Right forelimb (tissue), 1 donor: ENCODE results near the gene RUFY4.
"Not testable (repeated sequence)": the region's sequence is repeated elsewhere in the genome, so short reads cannot be mapped to it uniquely, and the experiment has no call there.

Source experiments
- DNase-seq: peaks from one replicate; pipeline ENCODE4 v3.0.0-alpha.2; 2018

Gene RUFY4

DNA sequence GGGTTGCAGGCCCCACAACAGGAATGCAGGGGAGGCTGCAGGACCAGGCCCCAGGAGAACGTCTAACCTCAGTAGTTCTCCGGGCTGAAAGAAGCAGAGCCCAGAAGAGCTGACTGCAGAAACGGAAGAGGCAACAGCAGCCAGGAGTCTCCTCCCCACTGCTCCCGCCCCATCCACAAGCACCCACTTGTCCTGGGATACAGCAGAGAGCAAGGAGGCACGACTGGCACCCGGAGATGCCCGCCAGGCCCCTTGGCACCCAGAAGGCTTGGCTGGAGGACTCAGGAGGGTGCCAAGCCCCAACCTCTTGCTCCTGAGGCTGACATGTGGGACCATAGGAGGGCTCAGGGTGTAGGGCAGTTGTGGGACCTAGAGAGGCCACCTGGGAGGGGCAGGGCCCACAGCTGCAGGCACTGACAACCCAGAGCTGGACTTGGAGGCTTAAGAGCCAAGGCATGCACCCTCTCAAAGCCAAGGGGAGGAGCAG is 37.2 kb upstream of the RUFY4 start:
- peak; percentile 40 for DNase-seq

DNA sequence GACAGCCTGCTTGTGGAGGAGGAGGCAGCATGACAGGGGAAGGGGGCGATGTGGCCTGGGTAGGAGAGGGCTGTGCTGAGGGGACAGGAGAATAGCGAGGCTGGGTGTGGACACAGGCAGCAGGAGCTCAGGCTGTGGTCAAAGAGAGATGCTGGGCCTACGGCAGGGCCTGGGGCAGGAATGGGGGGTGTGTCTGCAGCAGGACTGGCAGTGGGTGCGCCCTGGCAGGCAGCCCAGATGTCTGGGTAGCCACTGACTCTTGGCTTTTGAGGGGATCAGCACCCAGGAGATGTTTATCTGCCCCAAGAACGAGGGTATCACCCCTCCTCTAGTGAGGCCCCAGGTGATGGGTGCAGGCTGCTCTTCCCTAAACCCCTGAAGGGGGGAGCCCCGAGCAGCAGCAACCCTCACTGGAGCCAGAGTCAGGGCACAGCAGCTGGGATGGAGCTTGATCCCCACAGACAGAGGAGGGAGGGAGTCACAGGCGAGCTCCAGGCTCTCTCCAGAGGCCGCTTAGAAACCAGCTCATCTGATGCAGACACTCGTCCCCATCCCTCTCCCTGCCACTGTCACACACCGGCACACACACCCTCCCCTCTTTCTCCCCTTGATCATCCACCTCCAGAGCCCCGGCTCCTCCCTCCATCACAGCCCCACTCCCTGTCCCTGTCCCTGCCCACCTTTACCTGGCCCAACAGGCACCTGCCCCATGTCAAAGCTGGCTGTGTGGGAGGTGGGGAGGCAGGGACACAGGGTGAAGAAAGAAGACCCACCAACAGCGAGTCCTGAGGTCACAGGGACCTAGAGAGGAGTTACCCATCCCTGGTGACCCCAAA is 36.5 kb upstream of the RUFY4 start:
- no peak for DNase-seq

- peak; percentile 43 for DNase-seq
Measured at GRCh38 chr2:218033208-218033589, 35.9 kb upstream of the RUFY4 start.

DNA sequence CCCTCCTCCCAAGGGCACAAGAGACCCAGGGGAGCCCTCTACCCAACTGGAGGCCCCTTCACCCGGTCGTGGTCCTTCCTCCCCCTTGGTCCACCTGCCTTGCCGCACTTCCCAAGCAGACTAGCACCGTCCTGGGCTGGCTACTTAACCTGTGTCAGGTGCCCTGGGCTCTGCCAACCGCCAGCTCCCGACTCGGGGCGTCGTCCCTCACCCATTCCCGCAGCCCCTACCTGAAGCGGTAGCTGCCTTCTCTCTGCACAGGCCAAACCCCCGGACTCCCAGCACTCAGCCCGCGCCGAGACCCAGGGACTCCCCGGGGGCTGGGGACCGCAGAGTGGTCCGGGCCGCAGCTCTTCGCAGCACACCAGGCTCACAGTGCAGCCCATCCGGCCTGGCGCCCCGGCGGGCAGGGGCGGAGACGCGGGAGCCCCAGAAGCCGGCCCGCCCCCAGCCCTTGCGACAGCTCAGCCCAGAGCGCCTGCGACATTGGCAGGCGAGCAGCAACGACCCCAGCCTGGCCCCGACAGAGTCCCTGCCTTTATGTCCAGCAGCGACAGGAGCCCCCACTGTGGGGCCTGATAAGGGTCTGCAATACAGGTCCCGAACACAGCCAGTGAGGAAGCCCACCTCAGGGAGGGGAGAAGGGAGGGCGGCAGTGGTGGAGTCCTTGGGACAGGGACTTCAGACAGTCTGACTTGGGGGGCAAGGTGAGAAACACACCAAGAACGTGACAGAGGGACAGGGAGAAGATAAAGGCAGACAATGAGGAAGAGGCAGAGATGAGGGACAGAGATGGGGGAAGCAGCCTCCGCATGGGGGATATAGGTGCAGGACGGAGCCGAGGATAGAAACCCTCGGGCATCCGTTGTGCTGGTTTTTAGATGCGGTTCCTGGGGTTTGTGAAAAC is 35.2 kb upstream of the RUFY4 start:
- peak; percentile 44 for DNase-seq

GRCh38 chr2:218034497-218035213 is 34.4 kb upstream of the RUFY4 start:
- DNase-seq: peak; percentile 79

DNA sequence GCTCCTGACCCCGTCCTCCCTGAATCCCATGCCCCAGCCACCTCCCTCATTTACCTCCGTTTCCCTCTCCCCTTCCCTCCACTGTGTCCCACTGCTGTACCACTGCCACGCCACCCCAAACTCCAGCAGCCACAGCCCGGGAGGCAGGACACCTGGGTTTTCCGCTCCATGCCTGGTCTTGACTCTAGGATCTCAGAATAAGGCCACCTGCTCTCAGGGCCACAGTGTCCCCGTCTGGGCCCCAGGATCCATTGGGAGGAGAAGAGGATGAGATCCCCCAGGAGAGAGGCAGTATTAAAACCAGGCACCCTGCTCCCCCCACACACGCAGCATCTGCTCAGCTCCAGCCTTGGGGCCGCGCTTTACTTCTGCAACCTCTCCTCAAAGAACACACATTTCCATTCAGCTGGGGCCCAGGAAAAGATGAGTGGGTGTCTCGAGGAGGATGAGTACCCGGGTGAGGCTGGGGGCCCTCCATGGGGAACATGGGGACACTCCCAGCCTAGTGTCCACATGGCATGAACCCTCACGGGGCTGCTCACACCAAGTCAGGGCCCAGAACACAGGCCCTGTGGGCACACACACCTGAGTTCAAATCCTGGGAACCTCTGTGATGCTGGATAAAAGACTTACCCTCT is 33.5 kb upstream of the RUFY4 start:
- no peak for DNase-seq

DNA sequence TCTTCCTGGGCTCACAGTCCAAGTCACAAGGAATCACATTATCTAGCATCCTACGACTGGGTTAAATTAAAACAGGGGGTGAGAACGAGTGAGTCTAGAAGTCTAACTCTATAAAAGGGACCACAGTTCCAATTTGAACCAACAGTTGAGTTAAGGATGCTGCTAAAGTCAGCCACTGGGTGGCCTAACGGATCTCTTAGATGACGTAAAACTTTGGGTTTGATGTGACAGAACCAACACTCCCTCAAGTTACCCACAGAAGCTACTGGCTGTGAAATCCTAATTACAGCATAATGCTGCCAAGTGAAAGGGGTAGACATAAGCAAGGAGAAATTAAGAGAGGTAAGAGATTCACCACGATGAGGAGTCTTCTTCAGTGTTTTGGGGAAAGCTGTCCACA is 32.7 kb upstream of the RUFY4 start:
- no peak for DNase-seq

- no peak for DNase-seq
Measured at GRCh38 chr2:218039171-218039570, 29.9 kb upstream of the RUFY4 start.

- DNase-seq: no peak
Measured at GRCh38 chr2:218040883-218041282, 28.2 kb upstream of the RUFY4 start.

DNA sequence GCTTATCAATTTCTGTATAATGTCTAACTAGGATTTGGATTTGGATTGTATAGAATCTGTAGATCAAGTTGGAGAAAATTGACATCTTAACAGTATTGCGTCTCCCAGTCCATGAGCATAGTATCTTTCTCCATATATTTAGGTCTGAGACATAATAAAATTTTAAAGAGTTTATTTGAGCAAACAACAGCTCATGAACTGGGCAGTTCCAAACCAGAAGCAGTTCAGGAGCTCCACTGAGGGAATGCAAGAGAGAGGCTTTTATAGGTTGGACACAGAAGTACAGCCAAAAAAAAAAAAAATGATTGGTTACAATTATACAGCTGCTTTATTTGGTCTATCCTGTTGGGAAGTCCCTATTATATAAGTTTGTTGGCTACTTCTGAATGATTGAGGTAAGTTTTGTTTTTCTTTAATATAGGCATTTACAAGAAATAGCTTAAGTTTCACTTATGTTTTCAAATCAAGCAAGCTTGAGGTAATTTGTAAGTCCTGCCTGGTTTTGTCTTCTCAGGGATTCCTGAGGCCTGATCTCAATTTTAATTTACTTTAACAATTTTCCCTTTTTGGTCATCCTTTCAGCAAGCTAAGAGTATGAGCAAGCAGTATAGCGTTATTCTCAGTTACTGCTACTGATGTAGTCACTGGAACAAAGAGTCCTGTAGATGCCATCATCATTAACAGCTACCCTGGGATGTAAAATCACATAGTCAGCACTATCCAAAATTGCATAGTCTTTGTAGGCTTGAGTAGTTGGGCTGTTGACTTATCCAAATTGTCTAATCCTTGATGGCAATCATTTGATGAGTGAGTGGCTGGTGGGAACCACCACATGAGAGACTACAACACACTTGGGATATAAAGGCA is 27.5 kb upstream of the RUFY4 start:
- no peak for DNase-seq

DNA sequence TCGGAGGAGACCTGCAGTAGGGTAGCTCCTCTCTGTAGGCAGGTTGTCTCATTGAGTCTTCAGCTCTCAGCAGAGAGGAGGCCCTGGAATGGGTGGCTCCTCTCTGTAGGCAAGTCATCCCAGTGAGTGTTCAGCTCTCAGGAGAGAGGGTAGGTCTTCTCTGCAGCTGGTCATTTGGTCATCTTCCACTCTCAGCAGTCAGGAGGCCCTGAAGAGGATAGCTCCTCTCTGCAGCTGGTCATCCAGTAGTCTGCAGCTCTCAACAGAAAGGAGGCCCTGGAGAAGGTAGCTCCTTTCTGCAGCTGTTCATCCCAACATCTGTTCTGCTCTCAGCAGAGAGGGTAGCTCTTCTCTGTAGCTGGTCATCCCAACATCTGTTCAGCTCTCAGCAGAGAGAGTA is 26.0 kb upstream of the RUFY4 start:
- DNase-seq: no peak

DNA sequence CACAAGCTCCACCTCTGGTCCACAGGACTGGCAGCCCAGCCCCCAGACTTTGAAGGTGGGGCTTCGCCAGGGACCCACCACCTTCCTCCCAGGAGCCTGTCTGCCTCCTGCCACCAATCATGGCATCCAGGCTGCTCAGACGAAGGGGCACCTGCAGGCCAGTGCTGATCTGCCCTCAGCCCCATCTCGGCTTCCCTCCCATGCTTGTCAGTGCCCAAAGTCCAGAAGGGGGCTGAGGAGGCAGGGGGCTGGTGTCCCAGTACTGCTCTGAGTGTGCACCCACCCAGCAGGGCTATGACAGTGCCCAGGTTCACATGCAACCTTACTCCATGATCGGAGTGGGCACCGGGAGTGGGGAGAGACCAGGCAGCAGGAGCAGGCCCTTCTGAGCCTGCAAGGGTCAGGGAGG is 25.3 kb upstream of the RUFY4 start:
- DNase-seq: no peak

DNA sequence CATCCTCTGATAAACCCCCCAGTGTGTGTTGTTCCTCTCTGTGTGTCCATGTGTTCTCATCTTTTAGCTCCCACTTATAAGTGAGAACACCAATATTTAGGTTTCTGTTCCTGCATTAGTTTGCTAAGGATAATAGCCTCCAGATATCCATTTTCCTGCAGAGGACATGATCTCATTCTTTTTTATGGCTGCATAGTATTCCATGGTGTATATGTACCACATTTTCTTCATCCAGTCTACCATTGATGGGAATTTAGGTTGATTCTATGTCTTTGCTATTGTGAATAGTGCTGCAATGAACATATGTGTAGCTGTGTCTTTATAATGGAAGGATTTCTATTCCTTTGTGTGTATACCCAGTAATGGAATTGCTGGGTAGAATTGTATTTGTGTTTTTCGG is 24.5 kb upstream of the RUFY4 start:
- not testable (repeated sequence) for DNase-seq

DNA sequence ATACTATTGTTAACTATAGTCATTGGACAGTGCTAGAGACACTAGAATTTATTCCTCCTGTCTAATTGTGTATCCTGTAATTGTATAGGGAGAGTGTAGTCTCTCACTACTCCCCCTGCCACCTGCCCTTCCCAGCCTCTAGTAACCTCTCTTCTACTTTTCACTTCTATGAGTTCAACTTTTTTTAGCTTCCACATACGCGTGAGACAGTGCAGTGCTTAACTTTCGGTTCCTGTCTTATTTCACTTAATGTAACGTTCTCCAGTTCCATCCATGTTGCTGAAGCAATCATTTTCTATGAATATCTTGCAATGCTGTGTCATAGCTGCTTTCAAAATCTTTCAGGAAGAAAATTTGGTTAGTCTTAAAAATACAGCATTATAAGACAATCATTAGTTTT is 22.8 kb upstream of the RUFY4 start:
- DNase-seq: no peak

DNA sequence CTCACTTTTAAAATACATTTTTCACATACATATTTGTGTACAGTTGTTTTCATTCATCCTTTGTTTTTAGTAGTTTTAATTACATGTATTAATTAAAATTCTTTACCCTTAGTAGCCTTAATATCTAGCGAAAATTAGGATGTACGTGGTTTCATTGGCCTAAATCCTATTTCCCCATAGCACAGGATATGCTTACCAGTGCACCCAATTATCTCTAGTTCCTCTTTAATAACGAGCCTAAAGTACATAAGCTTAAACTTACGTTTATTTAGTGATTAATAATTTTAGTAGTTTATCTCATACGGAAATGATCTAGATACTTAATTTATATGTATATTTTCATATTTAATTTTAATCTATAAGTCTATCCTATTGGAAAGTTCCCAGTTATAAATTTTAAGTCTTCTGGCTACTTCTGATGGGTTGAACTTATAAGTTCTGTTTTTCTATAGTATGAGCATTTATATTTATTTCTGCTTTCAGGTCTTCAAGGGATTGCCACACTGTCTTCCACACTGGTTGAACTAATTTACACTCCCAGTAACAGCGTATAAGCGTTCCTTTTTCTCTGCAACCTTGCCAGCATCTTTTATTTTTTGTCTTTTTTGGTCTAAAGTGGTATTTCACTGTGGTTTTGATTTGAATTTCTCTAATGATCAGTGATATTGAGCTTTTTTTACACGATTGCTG is 21.4 kb upstream of the RUFY4 start:
- no peak for DNase-seq

GRCh38 chr2:218051903-218052302 is 17.1 kb upstream of the RUFY4 start:
- no peak for DNase-seq

- DNase-seq: no peak
Measured at GRCh38 chr2:218059289-218059688, 9.8 kb upstream of the RUFY4 start.

DNA sequence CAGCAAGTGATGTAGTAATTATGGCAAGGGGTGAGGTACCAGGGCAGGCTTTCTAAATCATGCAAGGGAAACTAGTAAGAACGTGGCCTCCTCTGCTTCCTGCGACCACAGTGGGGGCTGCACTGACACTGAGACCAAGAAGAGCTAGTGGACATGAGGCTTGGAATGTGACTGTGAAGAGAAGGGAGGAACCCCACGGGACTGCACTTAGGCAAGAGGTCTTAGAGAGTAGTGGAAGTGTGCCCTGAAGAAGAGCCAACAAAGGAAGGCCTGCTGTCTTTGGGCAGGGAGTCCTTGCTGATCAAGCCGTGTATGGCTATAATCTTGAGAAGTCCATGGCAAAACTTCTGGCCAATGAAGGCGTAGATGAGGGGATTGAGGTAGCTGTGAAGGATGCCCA is 8.9 kb upstream of the RUFY4 start:
- DNase-seq: no peak

GRCh38 chr2:218060950-218061660 is 7.9 kb upstream of the RUFY4 start:
- no peak for DNase-seq

DNA sequence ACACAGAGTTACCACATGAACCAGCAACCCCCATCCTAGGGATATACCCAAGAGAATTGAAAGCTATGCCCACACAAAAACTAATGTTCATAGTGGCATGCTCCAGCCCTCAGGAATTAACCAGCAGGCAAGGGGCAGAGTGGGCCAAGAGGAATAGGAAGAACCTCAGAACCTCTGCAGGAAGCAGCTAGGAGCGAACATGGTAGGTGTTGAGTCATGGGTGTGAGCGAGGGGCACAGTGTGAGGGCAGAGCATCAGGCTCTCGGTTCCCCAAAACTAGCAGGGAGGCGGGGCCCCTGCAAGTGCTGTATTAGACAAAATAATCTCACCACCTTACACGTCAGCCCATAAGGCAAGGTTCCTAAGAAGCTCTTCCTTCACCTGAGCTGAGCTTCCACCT is 5.6 kb upstream of the RUFY4 start:
- no peak for DNase-seq
